GM12873 (cell line): Measurements from ENCODE around the gene MOB3C.

Source experiments
- CTCF ChIP-seq: IDR thresholded peaks from 2 replicates; pipeline ENCODE4 v1.5.1; 2012; ENCODE audit warnings: low read depth, mild to moderate bottlenecking, moderate library complexity, low read length, control low read depth; ENCODE audit not compliant: insufficient read depth; ENCODE audit errors: missing control alignments

The MOB3C gene

GRCh38 chr1:46587069-46587468 lies 29.5 kb downstream of the MOB3C start:
- no peak for TF ChIP-seq CTCF

GRCh38 chr1:46585312-46585938 lies 31.2 kb downstream of the MOB3C start:
- TF ChIP-seq CTCF: no peak

GRCh38 chr1:46583494-46583893 lies 33.1 kb downstream of the MOB3C start:
- TF ChIP-seq CTCF: no peak

GRCh38 chr1:46582972-46583371 lies 33.6 kb downstream of the MOB3C start:
- no peak for TF ChIP-seq CTCF

GRCh38 chr1:46581681-46582455 lies 34.7 kb downstream of the MOB3C start:
- TF ChIP-seq CTCF: no peak

GRCh38 chr1:46580140-46580903 lies 36.3 kb downstream of the MOB3C start:
- TF ChIP-seq CTCF: no peak

- no peak for TF ChIP-seq CTCF
These were observed 38.9 kb downstream of the MOB3C start for GRCh38 chr1:46577671-46578070.
